Measurements from ENCODE around the gene FUBP1. TPM values are rescaled to one million over a fixed set of nuclear protein-coding genes. Genes with fewer than 3 reads are reported as not detected.
"Not testable (repeated sequence)": the region's sequence is repeated elsewhere in the genome, so short reads cannot be mapped to it uniquely, and the experiment has no call there.

Gene FUBP1
- total RNA-seq, 2 donors from 2014 or later, result 181 to 204 TPM

DNA sequence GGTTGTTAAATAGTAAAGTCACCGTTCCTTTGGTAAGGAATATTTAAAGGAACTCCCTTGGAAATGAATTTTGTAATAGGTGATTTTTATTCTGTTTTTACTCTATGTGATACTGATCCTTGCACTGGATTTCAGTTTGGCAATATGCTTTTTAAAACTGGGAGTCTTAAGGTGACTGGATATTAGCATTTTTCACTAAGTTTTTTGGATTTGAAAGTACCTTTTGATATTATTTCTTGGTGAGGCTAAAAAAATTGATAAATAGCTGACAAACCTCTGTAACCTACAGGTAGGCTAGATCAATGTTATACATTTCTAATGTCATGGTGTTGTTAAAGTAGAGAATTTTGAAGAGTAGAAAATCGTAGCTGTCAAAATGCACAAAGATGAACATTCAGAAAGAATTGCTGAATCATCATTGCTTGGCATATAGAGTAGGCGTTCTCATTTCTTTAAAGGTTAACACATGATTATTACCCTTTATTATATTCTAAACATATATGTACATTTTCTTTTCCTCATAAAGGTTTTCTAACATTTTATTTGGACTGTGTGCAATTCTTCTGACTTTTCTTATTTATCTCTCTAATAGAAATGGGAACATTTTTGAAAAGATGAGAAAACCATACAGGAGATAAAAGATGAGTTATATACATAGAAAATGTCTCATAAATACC, 24.3 kb upstream of the FUBP1 start:
- Mint-ChIP-seq H3K9me3 (no peaks in the 10 kb centered on the region), H3K36me3 (no peaks in the 10 kb centered on the region), H3K27me3 (no peaks in the 10 kb centered on the region), H3K4me3 (peak overlapping the region; percentile 38), H3K27ac (peak overlapping the region; percentile 96 to 100), H3K4me1 (ENCODE audit: low read depth in 2 of 2) (peaks cover 18 to 25% of the 10 kb centered on the region in 2 donors)
- no peak for DNase-seq (ENCODE audit: low spot score)
- no peak for ATAC-seq

DNA sequence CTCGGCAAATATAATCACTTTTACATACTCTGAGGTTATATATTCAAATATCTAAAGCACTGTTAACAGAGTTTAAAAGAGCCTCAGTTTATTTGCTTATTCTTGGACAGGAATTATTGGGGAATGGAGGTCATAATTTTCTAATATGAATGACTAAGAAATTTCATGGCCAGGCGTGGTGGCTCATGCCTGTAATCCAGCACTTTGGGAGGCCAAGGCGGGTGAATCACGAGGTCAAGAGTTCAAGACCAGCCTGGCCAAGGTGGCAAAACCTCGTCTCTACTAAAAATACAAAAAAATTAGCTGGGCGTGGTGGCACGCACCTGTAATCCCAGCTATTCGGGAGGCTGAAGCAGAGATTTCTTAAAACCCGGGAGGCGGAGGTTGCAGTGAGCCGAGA, 21.7 kb upstream of the FUBP1 start:
- not testable (repeated sequence) for DNase-seq (ENCODE audit: low spot score); H3K27me3 Mint-ChIP-seq
- H3K4me1 Mint-ChIP-seq (ENCODE audit: low read depth in 2 of 2), result peaks cover 10 to 18% of the 10 kb centered on the region in 2 donors

DNA sequence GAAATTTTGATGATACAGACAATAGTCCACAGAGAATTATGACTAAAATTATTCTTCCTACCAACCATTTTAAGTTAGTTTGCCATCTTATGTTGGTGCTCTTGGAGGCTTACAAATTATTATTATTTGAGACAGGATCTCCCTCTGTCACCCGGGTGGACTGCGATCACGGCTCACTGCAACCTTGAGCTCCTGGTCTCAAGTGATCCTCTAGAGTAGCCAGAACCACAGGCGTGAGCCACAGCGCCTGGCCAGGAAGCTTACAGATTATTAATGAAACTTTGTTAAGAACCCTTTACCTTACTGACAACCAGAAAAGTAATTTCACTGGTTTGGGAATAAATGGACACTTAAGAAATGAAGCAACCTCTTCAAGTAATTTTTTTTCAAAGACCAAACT, 17.9 kb upstream of the FUBP1 start:
- H3K36me3 Mint-ChIP-seq, result no peaks in the 10 kb centered on the region
- no peak overlapping the region for H3K4me3 Mint-ChIP-seq
- H3K4me1 Mint-ChIP-seq (ENCODE audit: low read depth in 2 of 2), result no peaks in the 10 kb centered on the region
- ATAC-seq (no peak), DNase-seq (ENCODE audit: low spot score) (no peak)
- H3K9me3 Mint-ChIP-seq, result no peaks in the 10 kb centered on the region
- no peaks in the 10 kb centered on the region for H3K27me3 Mint-ChIP-seq
- H3K27ac Mint-ChIP-seq, result no peak overlapping the region

More for the DNA sequence above, 21.7 kb upstream of the FUBP1 start:
- not testable (repeated sequence) for ATAC-seq, H3K4me3 Mint-ChIP-seq, H3K9me3 Mint-ChIP-seq, H3K36me3 Mint-ChIP-seq, H3K27ac Mint-ChIP-seq

DNA sequence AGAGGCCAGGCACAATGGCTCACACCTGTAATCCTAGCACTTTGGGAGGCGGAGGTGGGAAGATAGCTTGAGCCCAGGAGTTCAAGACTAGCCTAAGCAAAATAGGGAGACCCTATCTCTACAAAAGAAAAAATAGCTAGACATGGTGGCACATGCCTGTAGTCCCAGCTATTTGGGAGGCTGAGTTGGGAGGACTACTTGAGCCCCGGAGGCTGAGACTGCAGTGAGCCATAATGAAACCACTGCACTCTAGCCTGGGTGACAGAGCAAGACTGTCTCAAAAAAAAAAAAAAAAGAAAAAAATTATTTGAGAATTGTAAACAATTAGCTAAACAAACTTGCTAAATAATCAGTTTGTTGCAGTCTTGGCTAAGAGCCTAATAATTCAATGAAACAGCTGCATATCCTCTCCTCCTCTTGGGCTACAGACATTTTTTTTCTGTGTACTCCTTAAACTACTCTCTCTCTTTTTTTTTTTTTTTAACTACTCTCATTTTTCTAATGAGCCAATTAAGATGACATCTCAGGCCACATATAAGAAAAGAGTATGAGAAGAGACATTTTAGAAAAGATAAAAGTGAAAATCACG, 15.3 kb upstream of the FUBP1 start:
- ATAC-seq (no peak), DNase-seq (ENCODE audit: low spot score) (no peak)
- no peaks in the 10 kb centered on the region for H3K9me3 Mint-ChIP-seq
- no peaks in the 10 kb centered on the region for H3K36me3 Mint-ChIP-seq
- no peak overlapping the region for H3K4me3 Mint-ChIP-seq
- peaks cover 5 to 6% of the 10 kb centered on the region in 2 donors for H3K4me1 Mint-ChIP-seq (ENCODE audit: low read depth in 2 of 2)
- no peaks in the 10 kb centered on the region for H3K27me3 Mint-ChIP-seq
- no peak overlapping the region for H3K27ac Mint-ChIP-seq

DNA sequence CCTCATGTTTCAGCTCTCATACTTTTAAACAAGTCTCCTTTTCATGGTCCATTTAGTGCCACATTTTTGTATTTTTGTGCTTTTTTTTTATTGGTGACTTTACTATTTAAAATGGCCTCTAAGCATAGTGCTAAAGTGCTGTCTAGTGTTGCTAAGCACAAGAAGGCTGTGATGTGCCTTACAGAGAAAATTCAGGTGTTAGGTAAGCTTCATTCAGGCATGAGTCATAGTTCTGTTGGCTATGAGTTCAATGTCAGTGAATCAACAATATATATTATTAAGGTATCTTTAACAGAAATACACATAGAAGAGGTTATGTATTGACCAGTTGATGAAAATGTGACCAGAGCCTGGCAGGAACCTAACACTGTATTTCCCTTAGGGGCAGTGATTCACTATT, 12.8 kb upstream of the FUBP1 start:
- no peaks in the 10 kb centered on the region for H3K36me3 Mint-ChIP-seq
- H3K27me3 Mint-ChIP-seq, result no peaks in the 10 kb centered on the region
- H3K4me3 Mint-ChIP-seq, result no peak overlapping the region
- no peak overlapping the region for H3K27ac Mint-ChIP-seq
- no peak for DNase-seq (ENCODE audit: low spot score)
- H3K9me3 Mint-ChIP-seq, result no peaks in the 10 kb centered on the region
- H3K4me1 Mint-ChIP-seq (ENCODE audit: low read depth in 2 of 2), result peaks cover 10 to 14% of the 10 kb centered on the region in 2 donors
- ATAC-seq, result no peak

- no peak overlapping the region for H3K4me3 Mint-ChIP-seq
- peaks cover 10 to 17% of the 10 kb centered on the region in 2 donors for H3K4me1 Mint-ChIP-seq (ENCODE audit: low read depth in 2 of 2)
- no peaks in the 10 kb centered on the region for H3K9me3 Mint-ChIP-seq
- DNase-seq (ENCODE audit: low spot score) (no peak), ATAC-seq (no peak)
- H3K27me3 Mint-ChIP-seq, result no peaks in the 10 kb centered on the region
- no peak overlapping the region for H3K27ac Mint-ChIP-seq
- no peaks in the 10 kb centered on the region for H3K36me3 Mint-ChIP-seq
Measured at GRCh38 chr1:77990629-77991204, 11.8 kb upstream of the FUBP1 start.

GRCh38 chr1:77989744-77990143, 10.9 kb upstream of the FUBP1 start:
- no peak overlapping the region for H3K27ac Mint-ChIP-seq
- ATAC-seq (no peak), DNase-seq (ENCODE audit: low spot score) (no peak)
- peaks cover 10 to 19% of the 10 kb centered on the region in 2 donors for H3K4me1 Mint-ChIP-seq (ENCODE audit: low read depth in 2 of 2)
- H3K36me3 Mint-ChIP-seq, result no peaks in the 10 kb centered on the region
- no peak overlapping the region for H3K4me3 Mint-ChIP-seq
- no peaks in the 10 kb centered on the region for H3K9me3 Mint-ChIP-seq
- no peaks in the 10 kb centered on the region for H3K27me3 Mint-ChIP-seq

DNA sequence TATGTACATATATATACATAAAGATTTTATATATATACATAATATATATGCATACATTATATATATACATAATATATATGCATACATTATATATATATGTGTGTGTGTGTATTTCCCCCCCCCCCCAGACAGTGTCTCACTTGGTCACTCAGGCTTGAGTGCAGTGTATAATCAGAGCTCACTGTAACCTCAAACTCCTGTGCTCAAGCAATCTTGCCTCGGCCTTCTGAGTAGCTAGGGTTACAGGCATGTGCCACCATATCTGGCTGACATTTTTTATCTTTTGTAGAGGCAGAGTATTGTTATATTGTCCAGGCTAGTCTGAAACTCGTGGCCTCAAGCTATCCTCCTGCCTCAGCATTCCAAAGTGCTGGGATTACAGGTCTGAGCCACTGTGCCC, 9.0 kb upstream of the FUBP1 start:
- no peak for ATAC-seq
- no peaks in the 10 kb centered on the region for H3K36me3 Mint-ChIP-seq
- H3K4me3 Mint-ChIP-seq, result no peak overlapping the region
- no peak for DNase-seq (ENCODE audit: low spot score)
- no peaks in the 10 kb centered on the region for H3K27me3 Mint-ChIP-seq
- H3K4me1 Mint-ChIP-seq (ENCODE audit: low read depth in 2 of 2), result peaks cover 10 to 21% of the 10 kb centered on the region in 2 donors
- no peak overlapping the region for H3K27ac Mint-ChIP-seq
- no peaks in the 10 kb centered on the region for H3K9me3 Mint-ChIP-seq

GRCh38 chr1:77986810-77987209, 7.9 kb upstream of the FUBP1 start:
- Mint-ChIP-seq H3K9me3 (no peaks in the 10 kb centered on the region), H3K27ac (no peak overlapping the region), H3K4me1 (ENCODE audit: low read depth in 2 of 2) (peaks cover 10 to 21% of the 10 kb centered on the region in 2 donors), H3K36me3 (no peaks in the 10 kb centered on the region), H3K4me3 (no peak overlapping the region), H3K27me3 (no peaks in the 10 kb centered on the region)
- ATAC-seq (peak in 1 of 2 donors; percentile 54), DNase-seq (ENCODE audit: low spot score) (no peak)

GRCh38 chr1:77984629-77985028, 5.8 kb upstream of the FUBP1 start:
- H3K9me3 Mint-ChIP-seq, result no peaks in the 10 kb centered on the region
- H3K27me3 Mint-ChIP-seq, result no peaks in the 10 kb centered on the region
- peaks cover 15 to 24% of the 10 kb centered on the region in 2 donors for H3K4me1 Mint-ChIP-seq (ENCODE audit: low read depth in 2 of 2)
- no peak overlapping the region for H3K4me3 Mint-ChIP-seq
- no peak for ATAC-seq
- no peaks in the 10 kb centered on the region for H3K36me3 Mint-ChIP-seq
- DNase-seq (ENCODE audit: low spot score), result no peak
- no peak overlapping the region for H3K27ac Mint-ChIP-seq

DNA sequence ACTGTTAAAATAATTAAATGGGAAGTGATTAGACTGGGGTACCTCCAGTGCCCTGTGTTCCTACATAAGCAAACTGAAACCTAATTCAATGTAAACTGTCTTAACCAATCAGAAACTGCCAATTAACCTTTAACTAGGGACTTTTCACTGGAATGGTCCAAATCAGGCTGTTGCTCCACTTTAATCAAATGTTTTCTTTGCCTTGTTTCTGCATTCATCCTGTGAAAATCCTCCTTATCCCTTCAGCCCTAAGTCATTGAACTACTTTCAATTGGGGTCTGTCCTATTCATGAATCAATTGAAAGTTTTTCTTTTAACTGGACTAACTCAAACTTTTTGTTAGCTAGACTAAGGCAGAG, 5.1 kb upstream of the FUBP1 start:
- Mint-ChIP-seq H3K9me3 (no peaks in the 10 kb centered on the region), H3K36me3 (no peaks in the 10 kb centered on the region), H3K27me3 (no peaks in the 10 kb centered on the region), H3K27ac (no peak overlapping the region), H3K4me1 (ENCODE audit: low read depth in 2 of 2) (peaks cover 8 to 22% of the 10 kb centered on the region in 2 donors), H3K4me3 (no peak overlapping the region)
- ATAC-seq (no peak), DNase-seq (ENCODE audit: low spot score) (no peak)

GRCh38 chr1:77983352-77983996, 4.6 kb upstream of the FUBP1 start:
- H3K4me3 Mint-ChIP-seq; ATAC-seq; H3K9me3 Mint-ChIP-seq; H3K27ac Mint-ChIP-seq; H3K27me3 Mint-ChIP-seq; DNase-seq (ENCODE audit: low spot score); H3K36me3 Mint-ChIP-seq: not testable (repeated sequence)
- peaks cover 6 to 20% of the 10 kb centered on the region in 2 donors for H3K4me1 Mint-ChIP-seq (ENCODE audit: low read depth in 2 of 2)

DNA sequence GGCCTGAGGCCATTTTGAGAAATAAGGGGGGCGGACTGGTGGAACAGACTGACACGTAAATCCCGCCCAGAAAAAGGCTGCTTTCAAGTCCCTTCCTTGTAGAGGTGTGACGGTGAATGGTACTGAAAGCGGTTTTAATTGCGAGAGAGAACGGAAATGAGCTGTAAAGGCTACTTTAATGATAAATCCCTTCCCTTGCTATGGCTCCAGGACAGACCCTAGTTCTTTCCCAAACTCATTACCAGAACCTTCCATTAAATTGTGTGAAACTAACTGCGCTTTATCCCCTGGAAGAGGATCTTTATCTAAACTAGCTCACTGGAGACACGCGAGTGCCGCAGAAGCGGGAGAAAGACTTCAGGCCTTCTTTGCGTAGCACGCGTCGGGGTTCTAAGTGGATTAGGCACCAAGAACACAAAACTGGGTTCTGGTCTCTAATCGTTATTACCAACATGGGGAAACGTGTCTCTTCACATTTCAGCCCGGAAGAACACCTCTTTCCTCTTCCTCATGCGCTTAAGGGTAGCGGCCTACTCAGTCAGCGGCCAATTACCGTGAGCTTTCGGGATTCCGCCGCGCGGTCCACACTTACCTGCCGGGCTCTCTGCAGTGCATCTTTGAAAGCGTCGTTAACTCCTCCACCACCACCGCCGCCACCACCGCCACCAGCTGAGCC, 441 bp downstream of the FUBP1 start:
- Mint-ChIP-seq H3K36me3 (peaks cover 15% of the 10 kb centered on the region), H3K4me3 (no peak overlapping the region), H3K27ac (no peak overlapping the region), H3K9me3 (no peaks in the 10 kb centered on the region), H3K4me1 (ENCODE audit: low read depth in 2 of 2) (peaks cover 25 to 30% of the 10 kb centered on the region in 2 donors), H3K27me3 (no peaks in the 10 kb centered on the region)
- DNase-seq (ENCODE audit: low spot score) (peak; percentile 91), ATAC-seq (peak; percentile 83 to 87)

DNA sequence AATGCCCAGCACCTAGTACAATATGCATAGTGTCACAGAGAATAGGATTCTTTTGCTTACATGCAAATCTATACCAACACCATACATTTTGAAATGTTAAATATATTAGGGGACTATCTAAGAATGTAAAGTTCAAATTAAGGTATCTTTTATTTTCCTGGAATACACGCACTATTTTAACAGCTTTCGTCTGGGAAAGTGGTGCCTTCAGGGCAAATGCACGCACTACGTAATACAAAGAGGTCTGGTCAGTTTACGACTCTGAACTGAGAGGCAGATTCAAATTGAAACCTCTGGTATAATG, 931 bp downstream of the FUBP1 start:
- no peaks in the 10 kb centered on the region for H3K9me3 Mint-ChIP-seq
- H3K27ac Mint-ChIP-seq, result no peak overlapping the region
- peaks cover 27 to 32% of the 10 kb centered on the region in 2 donors for H3K4me1 Mint-ChIP-seq (ENCODE audit: low read depth in 2 of 2)
- DNase-seq (ENCODE audit: low spot score) (no peak), ATAC-seq (no peak)
- peaks cover 15% of the 10 kb centered on the region for H3K36me3 Mint-ChIP-seq
- H3K27me3 Mint-ChIP-seq, result no peaks in the 10 kb centered on the region
- no peak overlapping the region for H3K4me3 Mint-ChIP-seq
